Muscle layer of colon (tissue), 2 donors: ENCODE data around the gene SLC29A1.
"Not testable (repeated sequence)": the region's sequence is repeated elsewhere in the genome, so short reads cannot be mapped to it uniquely, and the experiment has no call there.

Experiments used
- H3K27ac ChIP-seq: one replicate; pipeline ENCODE4 v1.7.0; 2013; ENCODE audit warnings: low read depth, mild to moderate bottlenecking, low read length, moderate library complexity
- H3K27me3 ChIP-seq, 2 donors: one replicate each; pipeline ENCODE4 v1.7.0; 2013; ENCODE audit warnings: low read length in 2 of 2, mild to moderate bottlenecking in 2 of 2; ENCODE audit not compliant: insufficient read depth in 2 of 2, control insufficient read depth in 1 of 2
- H3K36me3 ChIP-seq: one replicate; pipeline ENCODE4 v1.7.0; 2013; ENCODE audit warnings: mild to moderate bottlenecking, low read length; ENCODE audit not compliant: insufficient read depth
- H3K4me1 ChIP-seq: one replicate; pipeline ENCODE4 v1.7.0; 2013; ENCODE audit warnings: mild to moderate bottlenecking, low read length; ENCODE audit not compliant: insufficient read depth
- H3K4me3 ChIP-seq, 2 donors: one replicate each; pipeline ENCODE4 v1.7.0; 2013; ENCODE audit warnings: low read length in 2 of 2, low read depth in 1 of 2, mild to moderate bottlenecking in 1 of 2, moderate library complexity in 1 of 2
- H3K9ac ChIP-seq: one replicate; pipeline ENCODE4 v1.7.0; 2013; ENCODE audit warnings: low read length
- H3K9me3 ChIP-seq: one replicate; pipeline ENCODE4 v1.7.0; 2013; ENCODE audit warnings: mild to moderate bottlenecking, low read length
- donor health status: abdominal sarcoma.
- donor health status: Adenocarcinoma of cecum.

Gene SLC29A1

DNA sequence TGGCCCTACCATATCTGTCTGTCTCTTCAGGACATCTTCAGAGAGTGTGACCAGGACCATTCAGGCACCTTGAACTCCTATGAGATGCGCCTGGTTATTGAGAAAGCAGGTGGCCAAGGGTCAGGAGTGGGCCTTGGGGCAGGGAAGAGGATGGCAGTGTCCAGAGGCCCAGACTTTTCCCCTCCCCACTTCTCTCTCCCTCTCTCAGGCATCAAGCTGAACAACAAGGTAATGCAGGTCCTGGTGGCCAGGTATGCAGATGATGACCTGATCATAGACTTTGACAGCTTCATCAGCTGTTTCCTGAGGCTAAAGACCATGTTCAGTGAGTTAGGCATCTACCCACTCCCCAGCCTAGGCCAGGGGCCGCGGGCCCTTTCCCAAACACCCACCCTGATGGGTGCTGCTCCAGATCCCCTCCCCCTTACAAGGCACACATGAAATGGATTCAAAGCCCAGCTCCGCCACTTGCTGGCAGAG, 40.4 kb upstream of the SLC29A1 start:
- Histone ChIP-seq H3K36me3 (no peaks in the 10 kb centered on the region), H3K4me1 (no peaks in the 10 kb centered on the region), H3K9me3 (no peaks in the 10 kb centered on the region), H3K4me3 (no peak overlapping the region), H3K27ac (no peak overlapping the region), H3K27me3 (no peaks in the 10 kb centered on the region), H3K9ac (no peak overlapping the region)

DNA sequence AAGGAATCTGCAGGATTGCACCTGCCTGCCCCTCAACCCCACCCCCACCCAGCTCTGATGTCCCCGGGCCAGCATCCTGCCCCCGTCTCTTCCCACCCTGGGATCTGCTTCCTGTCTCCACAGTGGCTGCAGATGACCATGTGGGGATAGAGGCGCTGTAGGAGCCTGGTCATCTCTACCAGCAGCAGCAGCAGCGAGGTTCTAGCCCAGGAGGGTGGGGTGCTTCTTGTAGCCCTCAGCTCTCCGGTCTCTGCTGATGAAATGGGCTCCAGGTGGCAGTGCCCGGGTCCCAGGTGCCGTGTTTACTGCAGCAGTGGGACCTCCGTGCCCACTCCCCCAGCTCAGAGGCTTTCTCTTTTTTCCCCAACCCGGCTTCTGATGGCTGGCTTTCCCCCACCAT, 39.6 kb upstream of the SLC29A1 start:
- Histone ChIP-seq H3K4me3 (no peak overlapping the region), H3K9ac (no peak overlapping the region), H3K9me3 (no peaks in the 10 kb centered on the region), H3K27me3 (no peaks in the 10 kb centered on the region), H3K4me1 (no peaks in the 10 kb centered on the region), H3K27ac (no peak overlapping the region), H3K36me3 (no peaks in the 10 kb centered on the region)

- not testable (repeated sequence) for H3K4me3 ChIP-seq, H3K36me3 ChIP-seq, H3K9ac ChIP-seq, H3K27ac ChIP-seq, H3K4me1 ChIP-seq, H3K27me3 ChIP-seq, H3K9me3 ChIP-seq
Measured at GRCh38 chr6:44185356-44185755, 38.0 kb upstream of the SLC29A1 start.

- Histone ChIP-seq H3K9me3 (no peaks in the 10 kb centered on the region), H3K27ac (no peak overlapping the region), H3K4me1 (no peaks in the 10 kb centered on the region), H3K27me3 (no peaks in the 10 kb centered on the region), H3K9ac (no peak overlapping the region), H3K36me3 (no peaks in the 10 kb centered on the region), H3K4me3 (no peak overlapping the region)
Measured at GRCh38 chr6:44185953-44186634, 37.3 kb upstream of the SLC29A1 start.

DNA sequence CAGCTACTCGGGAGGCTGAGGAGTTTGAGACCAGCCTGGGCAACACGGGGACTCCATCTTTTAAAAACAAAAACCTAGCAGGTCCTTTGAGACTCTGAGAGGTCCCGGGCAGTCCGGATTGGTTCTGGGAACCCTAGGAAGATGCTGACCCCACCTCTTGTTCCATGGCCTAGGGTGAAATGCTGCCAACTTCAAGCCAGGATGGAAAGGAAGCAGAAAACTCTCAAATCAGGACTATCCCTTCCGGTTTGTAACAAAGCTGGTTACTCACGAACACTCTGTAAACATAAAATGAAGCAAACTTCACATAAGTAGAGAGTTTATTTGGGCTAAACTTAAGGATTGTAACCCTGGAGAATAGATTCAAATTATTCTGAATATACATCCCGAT, 36.8 kb upstream of the SLC29A1 start:
- H3K4me3 ChIP-seq, result no peak overlapping the region
- no peak overlapping the region for H3K27ac ChIP-seq
- H3K9ac ChIP-seq, result no peak overlapping the region

GRCh38 chr6:44188819-44189218, 34.6 kb upstream of the SLC29A1 start:
- Histone ChIP-seq H3K9me3 (no peaks in the 10 kb centered on the region), H3K9ac (no peak overlapping the region), H3K27ac (no peak overlapping the region), H3K27me3 (no peaks in the 10 kb centered on the region), H3K36me3 (no peaks in the 10 kb centered on the region), H3K4me3 (no peak overlapping the region), H3K4me1 (no peaks in the 10 kb centered on the region)

More for the DNA sequence above, 36.8 kb upstream of the SLC29A1 start:
- H3K4me1 ChIP-seq, result no peaks in the 10 kb centered on the region
- no peaks in the 10 kb centered on the region for H3K27me3 ChIP-seq
- H3K36me3 ChIP-seq, result no peaks in the 10 kb centered on the region
- H3K9me3 ChIP-seq, result no peaks in the 10 kb centered on the region

DNA sequence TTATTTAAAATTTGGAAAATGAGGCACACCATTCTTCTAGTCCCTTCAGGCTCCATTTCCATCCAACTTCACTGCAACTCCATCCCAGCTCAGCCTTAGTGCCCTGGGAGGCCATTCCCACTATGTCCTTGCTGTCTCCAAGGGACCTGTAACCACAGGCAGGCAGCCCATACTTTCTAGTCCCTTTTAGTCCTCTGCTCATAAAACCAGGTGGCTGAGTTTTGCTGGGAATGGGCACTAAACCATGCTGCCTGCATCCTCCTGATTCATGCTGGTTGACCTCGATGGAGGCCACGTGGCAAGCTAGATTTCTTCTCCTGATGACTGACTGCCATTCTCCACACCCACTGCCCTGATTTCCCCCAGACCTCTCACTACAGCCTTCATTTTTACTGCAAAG, 34.1 kb upstream of the SLC29A1 start:
- H3K9me3 ChIP-seq, result no peaks in the 10 kb centered on the region
- H3K36me3 ChIP-seq, result no peaks in the 10 kb centered on the region
- H3K27ac ChIP-seq, result no peak overlapping the region
- no peaks in the 10 kb centered on the region for H3K4me1 ChIP-seq
- no peak overlapping the region for H3K4me3 ChIP-seq
- no peaks in the 10 kb centered on the region for H3K27me3 ChIP-seq
- H3K9ac ChIP-seq, result no peak overlapping the region

- Histone ChIP-seq H3K4me1 (no peaks in the 10 kb centered on the region), H3K27me3 (no peaks in the 10 kb centered on the region), H3K9me3 (no peaks in the 10 kb centered on the region), H3K27ac (no peak overlapping the region), H3K4me3 (no peak overlapping the region), H3K9ac (no peak overlapping the region), H3K36me3 (no peaks in the 10 kb centered on the region)
Measured at GRCh38 chr6:44190715-44191114, 32.7 kb upstream of the SLC29A1 start.

GRCh38 chr6:44192428-44193041, 30.9 kb upstream of the SLC29A1 start:
- no peak overlapping the region for H3K27ac ChIP-seq
- H3K36me3 ChIP-seq, result no peaks in the 10 kb centered on the region
- no peak overlapping the region for H3K4me3 ChIP-seq
- H3K9me3 ChIP-seq, result no peaks in the 10 kb centered on the region
- no peaks in the 10 kb centered on the region for H3K27me3 ChIP-seq
- no peaks in the 10 kb centered on the region for H3K4me1 ChIP-seq
- no peak overlapping the region for H3K9ac ChIP-seq

DNA sequence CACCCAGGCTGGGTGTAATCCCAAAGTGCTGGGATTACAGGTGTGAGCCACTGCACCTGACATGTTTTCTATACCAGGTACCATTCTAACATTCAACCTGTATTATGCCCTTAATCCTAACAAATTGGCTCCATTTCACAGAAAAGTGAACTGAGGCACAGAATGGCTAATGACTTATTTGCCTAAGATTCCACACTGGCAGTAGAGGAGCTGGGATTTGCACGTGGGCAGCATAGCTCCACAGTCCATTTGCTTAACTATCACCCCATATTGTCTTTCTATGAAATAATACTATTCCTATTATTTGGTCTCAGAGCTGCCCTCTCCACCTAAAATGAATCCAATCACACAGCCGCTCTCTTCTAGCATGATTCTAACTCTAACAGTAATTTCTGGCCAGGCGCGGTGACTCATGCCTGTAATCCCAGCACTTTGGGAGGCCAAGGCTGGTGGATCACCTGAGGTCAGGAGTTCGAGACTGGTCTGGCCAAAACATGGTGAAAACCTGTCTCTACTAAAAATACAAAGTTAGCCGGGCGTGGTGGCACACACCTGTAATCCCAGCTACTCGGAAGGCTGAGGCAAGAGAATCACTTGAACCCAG, 30.0 kb upstream of the SLC29A1 start:
- Histone ChIP-seq H3K27ac (no peak overlapping the region), H3K36me3 (no peaks in the 10 kb centered on the region), H3K4me3 (no peak overlapping the region), H3K27me3 (no peaks in the 10 kb centered on the region), H3K9ac (no peak overlapping the region), H3K4me1 (no peaks in the 10 kb centered on the region), H3K9me3 (no peaks in the 10 kb centered on the region)

DNA sequence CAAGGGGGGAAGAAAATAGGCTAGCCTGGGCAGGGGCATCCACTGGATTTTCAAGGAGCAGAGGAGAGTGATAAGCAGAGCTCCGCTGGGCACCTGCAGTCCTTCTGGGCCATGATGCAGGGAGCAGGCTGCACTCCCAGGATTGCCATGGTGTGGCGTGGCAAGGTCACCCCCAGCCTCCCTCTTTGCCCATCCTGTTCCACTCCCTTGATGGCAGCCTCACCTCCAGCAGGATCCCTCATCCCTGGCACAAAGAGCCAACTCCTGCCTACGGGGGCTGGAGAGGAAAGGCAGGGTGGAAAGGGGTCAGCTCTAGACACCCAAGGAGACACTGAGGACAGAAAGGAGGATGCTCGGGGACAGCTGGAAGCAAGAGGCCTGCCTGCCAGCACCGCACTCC, 29.1 kb upstream of the SLC29A1 start:
- Histone ChIP-seq H3K9me3 (no peaks in the 10 kb centered on the region), H3K27ac (no peak overlapping the region), H3K9ac (no peak overlapping the region), H3K36me3 (no peaks in the 10 kb centered on the region), H3K4me3 (no peak overlapping the region), H3K4me1 (no peaks in the 10 kb centered on the region), H3K27me3 (no peaks in the 10 kb centered on the region)

- not testable (repeated sequence) for H3K9me3 ChIP-seq, H3K27ac ChIP-seq, H3K36me3 ChIP-seq, H3K27me3 ChIP-seq, H3K4me1 ChIP-seq, H3K4me3 ChIP-seq, H3K9ac ChIP-seq
Measured at GRCh38 chr6:44196351-44196750, 27.0 kb upstream of the SLC29A1 start.
